Ishikawa (cell line): ENCODE data around the gene PDZD2.

ENCODE experiments used
- CEBPB ChIP-seq: IDR thresholded peaks from 2 replicates; pipeline ENCODE4 v1.6.1; 2012
- EP300 ChIP-seq: IDR thresholded peaks from 2 replicates; pipeline ENCODE4 v1.6.1; 2012; ENCODE audit warnings: borderline replicate concordance
- NFIC ChIP-seq: IDR thresholded peaks from 2 replicates; pipeline ENCODE4 v1.6.1; 2012
- TAF1 ChIP-seq: IDR thresholded peaks from 2 replicates; pipeline ENCODE4 v1.6.1; 2012; ENCODE audit warnings: low read depth, mild to moderate bottlenecking
- TF ChIP-seq, protein P1 (sequence below): IDR thresholded peaks from 2 replicates; pipeline ENCODE4 v1.6.1; 2012

DNA sequence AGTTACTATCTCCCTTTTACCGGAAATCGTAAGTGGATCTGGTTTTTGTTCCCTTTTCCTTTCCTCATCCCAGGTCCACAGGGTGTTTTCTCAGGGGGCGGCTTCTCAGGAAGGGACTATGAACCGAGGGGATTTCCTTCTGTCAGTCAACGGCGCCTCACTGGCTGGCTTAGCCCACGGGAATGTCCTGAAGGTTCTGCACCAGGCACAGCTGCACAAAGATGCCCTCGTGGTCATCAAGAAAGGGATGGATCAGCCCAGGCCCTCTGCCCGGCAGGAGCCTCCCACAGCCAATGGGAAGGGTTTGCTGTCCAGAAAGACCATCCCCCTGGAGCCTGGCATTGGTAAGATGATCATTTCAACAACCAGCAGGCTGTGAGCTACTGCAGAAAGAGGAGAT lies 459.4 kb downstream of the PDZD2 start:
- TF ChIP-seq TAF1 (no peak), NFIC (no peak), CEBPB (no peak), EP300 (no peak)
- TF ChIP-seq, protein P1, sequence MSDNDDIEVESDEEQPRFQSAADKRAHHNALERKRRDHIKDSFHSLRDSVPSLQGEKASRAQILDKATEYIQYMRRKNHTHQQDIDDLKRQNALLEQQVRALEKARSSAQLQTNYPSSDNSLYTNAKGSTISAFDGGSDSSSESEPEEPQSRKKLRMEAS: no peak
